ENCODE data around the gene EIF3A. TPM values are rescaled to one million over a fixed set of nuclear protein-coding genes. Genes with fewer than 3 reads are reported as not detected.
A peak's percentile ranks its signal among the peaks of the same experiment; 100 is the strongest.

The EIF3A gene
- polyA plus RNA-seq, 3 donors, result 189 to 201 (median 197) TPM

DNA sequence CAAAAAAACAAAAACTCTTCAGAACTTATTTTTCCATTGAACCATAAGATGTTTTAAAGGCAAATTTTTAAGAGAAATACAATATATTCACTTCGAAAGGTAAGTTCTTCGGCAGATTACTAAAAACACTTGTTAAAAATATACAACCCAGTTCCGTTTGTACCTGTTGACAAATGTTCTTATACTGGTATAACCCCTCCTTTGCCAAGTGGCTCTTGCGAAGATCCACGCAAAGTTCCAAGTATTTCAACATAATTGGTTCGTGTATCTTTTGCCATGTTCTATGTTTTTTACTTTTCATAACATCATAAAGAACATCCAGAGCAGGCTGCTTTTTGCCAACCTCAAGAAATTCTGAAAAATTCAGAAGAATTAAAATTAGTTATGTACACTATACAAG is 7.0 kb downstream of the EIF3A start:
- no peak for DNase-seq (ENCODE audit: extremely low read depth in 1 of 11, low read depth in 9 of 11, low spot score in 4 of 11)

DNA sequence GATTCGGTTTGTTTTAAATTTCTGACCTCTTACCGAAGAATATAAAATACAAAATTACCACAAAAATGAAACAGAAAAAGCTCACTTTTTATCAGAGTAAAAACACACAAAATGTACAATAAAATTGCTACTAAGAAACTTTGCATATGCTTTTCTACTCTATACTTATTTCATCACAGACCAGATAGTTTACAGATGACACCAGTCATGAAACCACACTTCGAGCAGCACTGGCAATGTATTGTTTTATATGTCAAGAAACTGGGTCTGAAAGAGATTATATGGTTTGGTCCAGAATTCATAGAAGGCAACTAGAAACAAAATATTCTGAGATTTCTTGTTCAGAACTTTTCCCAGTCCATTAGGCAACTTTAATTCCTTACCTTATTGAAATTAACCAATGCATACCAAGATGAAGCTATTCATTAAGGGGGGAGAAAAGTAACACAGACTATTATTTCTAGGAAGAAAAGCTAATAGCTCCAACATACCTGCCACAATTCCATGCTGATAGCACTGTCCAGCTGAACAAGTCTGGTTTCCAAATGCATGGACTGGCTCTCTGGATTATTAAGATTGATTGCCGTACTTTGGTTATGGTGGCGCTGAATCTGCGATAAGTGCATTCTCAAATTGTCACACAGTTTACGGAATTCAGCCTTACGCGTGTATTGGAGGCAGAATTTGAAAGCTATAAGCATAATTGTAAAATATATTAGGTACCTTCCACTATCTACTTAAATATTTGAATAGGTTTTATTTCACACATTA is 10.0 kb downstream of the EIF3A start:
- DNase-seq (ENCODE audit: extremely low read depth in 1 of 11, low read depth in 9 of 11, low spot score in 4 of 11), result no peak

DNA sequence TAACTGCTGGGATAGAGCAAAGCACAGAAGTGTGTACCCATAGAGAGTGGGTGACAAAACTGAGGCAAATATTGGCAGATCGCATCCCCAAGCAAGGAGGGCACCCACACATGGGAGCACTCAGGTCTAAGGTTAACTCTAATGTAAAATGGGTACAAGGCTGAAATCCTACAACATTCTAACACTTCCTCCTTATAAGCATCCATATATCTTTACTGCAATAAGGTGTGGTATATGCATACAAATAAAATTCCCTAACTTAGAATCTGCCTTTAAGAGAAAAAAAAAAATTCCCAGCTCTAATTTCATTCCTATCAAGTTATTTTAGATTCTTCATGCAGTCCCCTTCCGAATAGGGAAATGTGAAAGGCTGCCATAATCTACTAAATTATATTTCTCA is 18.7 kb downstream of the EIF3A start:
- DNase-seq (ENCODE audit: extremely low read depth in 1 of 11, low read depth in 9 of 11, low spot score in 4 of 11), result no peak

DNA sequence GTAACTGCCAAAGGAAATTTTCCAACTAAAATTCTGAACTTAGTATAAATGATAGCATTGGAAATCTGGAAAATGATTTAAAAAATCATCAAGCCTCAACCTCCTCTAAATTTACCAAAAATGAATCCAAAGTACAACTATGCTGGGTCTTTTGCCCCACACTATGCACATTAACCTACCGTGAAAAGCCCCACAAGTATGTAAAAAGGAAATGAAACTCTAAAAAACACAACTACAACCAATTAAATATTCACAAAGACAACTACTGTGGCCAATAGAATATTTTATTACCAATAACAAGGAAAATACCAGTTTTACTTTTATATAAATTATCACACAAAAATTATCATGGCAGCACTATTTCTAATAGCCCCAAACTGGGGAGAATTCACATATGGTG is 19.3 kb downstream of the EIF3A start:
- no peak for DNase-seq (ENCODE audit: extremely low read depth in 1 of 11, low read depth in 9 of 11, low spot score in 4 of 11)

- no peak for DNase-seq (ENCODE audit: extremely low read depth in 1 of 11, low read depth in 9 of 11, low spot score in 4 of 11)
These were observed 20.5 kb downstream of the EIF3A start for GRCh38 chr10:119060107-119060506.

DNA sequence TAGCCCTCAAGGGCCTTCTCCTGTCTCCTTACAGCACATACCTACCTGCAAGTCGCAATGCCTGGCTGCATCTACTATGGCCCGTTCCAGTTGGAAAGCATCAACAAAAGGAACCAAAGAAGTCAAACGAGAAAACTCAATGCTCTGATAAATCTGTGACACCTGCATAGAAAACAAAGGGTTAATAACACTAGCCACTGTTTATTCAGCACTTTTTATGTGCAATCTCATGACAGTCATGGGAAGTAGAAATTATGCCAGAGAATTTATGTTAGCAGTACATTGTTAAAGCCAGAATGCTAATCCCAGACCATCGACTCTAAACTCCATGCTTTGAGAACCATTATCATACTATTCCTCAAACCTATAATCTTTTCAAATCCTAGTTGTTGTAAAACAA is 21.1 kb downstream of the EIF3A start:
- no peak for DNase-seq (ENCODE audit: extremely low read depth in 1 of 11, low read depth in 9 of 11, low spot score in 4 of 11)

DNA sequence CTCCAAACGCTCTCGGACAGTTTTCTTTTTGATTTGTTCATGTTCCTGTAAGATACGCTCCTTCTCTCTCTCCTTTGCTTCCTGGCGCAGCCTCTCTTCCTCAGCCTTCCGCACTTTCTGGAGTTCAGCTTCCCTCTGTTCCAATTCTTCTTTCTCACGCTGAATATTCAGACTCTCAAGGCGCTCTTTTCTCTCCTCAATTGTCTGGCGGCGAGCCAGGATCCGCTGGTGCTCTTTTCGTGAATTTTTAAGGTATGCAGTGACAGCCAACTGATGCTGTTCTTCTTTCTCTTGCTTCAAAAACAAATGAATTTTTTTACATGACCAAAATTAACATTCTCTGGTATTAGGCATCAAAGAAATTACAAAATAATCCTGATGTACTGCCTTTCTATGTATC is 22.6 kb downstream of the EIF3A start:
- no peak for DNase-seq (ENCODE audit: extremely low read depth in 1 of 11, low read depth in 9 of 11, low spot score in 4 of 11)

GRCh38 chr10:119055472-119055871 is 25.1 kb downstream of the EIF3A start:
- DNase-seq (ENCODE audit: extremely low read depth in 1 of 11, low read depth in 9 of 11, low spot score in 4 of 11), result no peak

DNA sequence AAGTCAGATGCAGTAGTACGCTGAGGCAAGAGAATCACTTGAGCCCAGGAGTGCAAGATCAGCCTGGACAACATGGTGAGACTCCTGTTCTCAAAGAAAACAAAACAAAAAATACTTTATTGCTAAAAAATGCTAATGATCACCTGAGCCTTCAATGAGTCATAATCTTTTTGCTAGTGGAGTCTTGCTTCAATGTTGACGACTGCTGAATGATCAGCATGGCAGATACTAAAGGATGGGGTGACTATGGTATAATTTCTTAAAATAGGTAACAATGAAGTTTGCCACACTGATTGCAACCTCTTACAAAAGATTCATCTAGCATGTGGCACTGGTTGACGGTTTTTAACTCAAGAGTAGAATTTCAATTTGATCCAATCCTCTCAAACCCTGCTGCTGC is 28.8 kb downstream of the EIF3A start:
- no peak for DNase-seq (ENCODE audit: extremely low read depth in 1 of 11, low read depth in 9 of 11, low spot score in 4 of 11)

DNA sequence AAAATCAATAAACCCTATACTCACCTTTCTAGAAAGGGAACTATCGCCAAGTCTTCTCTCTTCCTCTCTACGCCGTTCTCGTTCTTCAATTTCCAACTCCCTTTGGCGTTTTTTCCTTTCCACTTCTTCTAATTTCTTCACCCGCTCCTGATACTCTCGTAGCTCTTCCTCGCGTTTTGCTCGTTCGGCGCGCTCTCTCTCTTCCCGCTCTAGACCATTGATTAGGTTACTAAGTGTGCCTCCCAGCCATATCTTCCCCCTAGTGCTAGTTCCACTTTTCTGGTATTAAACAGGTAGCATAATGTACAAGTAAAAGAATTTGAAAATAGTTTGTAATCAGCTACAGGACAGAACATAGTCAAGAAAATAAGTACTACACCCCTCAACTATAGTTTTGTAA is 30.8 kb downstream of the EIF3A start:
- no peak for DNase-seq (ENCODE audit: extremely low read depth in 1 of 11, low read depth in 9 of 11, low spot score in 4 of 11)

DNA sequence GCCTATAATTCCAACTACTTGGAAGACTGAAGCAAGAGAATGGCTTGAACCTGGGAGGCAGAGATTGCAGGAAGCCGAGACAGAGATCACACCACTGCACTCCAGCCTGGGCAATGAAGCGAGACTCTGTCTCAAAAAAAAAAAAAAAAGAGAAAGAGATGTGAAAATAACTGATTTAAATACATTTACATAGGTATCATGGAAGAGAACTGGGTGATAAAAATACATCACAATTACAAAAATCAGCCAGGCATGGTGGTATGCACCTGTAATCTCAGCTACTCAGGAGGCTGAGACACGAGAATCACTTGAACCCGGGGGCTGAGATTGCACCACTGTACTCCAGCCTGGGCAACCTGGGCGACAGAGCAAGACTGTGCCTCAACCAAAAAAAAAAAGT is 31.3 kb downstream of the EIF3A start:
- no peak for DNase-seq (ENCODE audit: extremely low read depth in 1 of 11, low read depth in 9 of 11, low spot score in 4 of 11)

GRCh38 chr10:119045561-119045960 is 35.1 kb downstream of the EIF3A start:
- no peak for DNase-seq (ENCODE audit: extremely low read depth in 1 of 11, low read depth in 9 of 11, low spot score in 4 of 11)

DNA sequence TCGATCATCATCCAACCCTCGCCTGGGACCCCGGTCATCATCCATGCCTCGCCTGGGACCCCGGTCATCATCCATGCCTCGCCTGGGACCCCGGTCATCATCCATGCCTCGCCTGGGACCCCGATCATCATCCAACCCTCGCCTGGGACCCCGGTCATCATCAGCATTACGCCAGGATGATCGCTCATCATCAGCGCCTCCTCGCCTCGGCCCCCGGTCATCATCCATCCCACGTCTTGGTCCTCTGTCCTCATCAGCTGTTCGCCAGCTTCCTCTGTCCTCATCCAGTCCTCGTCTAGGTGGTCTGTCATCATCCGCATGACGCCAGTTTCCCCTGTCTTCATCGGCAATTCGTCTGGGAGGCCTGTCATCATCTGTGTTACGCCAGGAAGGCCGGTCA is 38.4 kb downstream of the EIF3A start:
- no peak for DNase-seq (ENCODE audit: extremely low read depth in 1 of 11, low read depth in 9 of 11, low spot score in 4 of 11)

GRCh38 chr10:119041326-119041725 is 39.3 kb downstream of the EIF3A start:
- peak in 2 of 11 donors; percentile 15 to 33 for DNase-seq (ENCODE audit: extremely low read depth in 1 of 11, low read depth in 9 of 11, low spot score in 4 of 11)

DNA sequence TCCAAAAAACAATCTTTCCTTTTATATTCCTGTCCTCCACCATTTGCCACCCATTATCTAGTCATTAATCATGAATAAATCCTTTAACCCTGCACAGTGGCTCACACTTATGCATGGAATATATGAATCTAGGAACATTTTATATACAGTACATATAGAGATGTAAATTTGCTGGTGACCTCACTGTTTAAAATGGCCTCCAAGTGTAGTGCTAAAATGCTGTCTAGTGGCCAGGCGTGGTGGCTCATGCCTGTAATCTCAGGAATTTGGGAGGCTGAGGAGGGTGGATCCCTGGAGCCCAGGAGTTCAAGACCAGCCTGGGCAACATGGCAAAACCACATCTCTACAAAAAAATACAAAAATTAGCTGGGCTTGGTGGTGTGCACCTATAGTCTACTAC is 41.5 kb downstream of the EIF3A start:
- DNase-seq (ENCODE audit: extremely low read depth in 1 of 11, low read depth in 9 of 11, low spot score in 4 of 11), result no peak

- no peak for DNase-seq (ENCODE audit: extremely low read depth in 1 of 11, low read depth in 9 of 11, low spot score in 4 of 11)
These were observed 49.0 kb downstream of the EIF3A start for GRCh38 chr10:119031496-119032059.

- DNase-seq (ENCODE audit: extremely low read depth in 1 of 11, low read depth in 9 of 11, low spot score in 4 of 11), result peak in 5 of 11 donors; percentile 10 to 34 (median 17)
These were observed 50.0 kb downstream of the EIF3A start for GRCh38 chr10:119030421-119031250.

DNA sequence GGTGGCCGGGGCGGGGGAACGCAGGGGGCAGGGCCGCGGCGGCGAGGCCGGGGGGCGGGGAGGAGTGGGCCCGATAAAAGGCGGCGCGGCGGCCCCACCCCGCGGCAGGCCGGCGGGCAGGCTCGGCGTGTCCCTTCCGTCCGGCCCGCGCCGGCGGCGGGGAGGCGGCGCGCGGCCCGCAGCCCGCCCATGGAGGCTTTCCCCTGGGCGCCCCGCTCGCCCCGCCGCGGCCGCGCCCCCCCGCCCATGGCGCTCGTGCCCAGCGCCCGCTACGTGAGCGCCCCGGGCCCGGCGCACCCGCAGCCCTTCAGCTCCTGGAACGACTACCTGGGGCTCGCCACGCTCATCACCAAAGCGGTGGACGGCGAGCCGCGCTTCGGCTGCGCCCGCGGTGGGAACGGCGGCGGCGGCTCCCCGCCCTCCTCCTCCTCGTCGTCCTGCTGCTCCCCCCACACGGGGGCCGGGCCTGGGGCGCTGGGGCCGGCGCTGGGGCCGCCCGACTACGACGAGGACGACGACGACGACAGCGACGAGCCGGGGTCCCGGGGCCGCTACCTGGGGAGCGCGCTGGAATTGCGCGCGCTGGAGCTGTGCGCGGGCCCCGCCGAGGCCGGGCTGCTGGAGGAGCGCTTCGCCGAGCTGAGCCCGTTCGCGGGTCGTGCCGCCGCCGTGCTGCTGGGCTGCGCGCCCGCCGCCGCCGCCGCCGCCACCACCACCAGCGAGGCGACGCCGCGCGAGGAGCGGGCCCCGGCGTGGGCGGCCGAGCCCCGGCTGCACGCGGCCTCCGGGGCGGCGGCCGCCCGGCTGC is 50.8 kb downstream of the EIF3A start, which contains the start of gene NANOS1:
NANOS1 (plus strand) TSS at position 102 of the 808 bp plus-strand sequence; CDS start at position 190, 88 bp downstream.
- DNase-seq (ENCODE audit: extremely low read depth in 1 of 11, low read depth in 9 of 11, low spot score in 4 of 11), result peak in 4 of 11 donors; percentile 4 to 16 (median 12)
